ENCODE data around the gene NTM.

DNA sequence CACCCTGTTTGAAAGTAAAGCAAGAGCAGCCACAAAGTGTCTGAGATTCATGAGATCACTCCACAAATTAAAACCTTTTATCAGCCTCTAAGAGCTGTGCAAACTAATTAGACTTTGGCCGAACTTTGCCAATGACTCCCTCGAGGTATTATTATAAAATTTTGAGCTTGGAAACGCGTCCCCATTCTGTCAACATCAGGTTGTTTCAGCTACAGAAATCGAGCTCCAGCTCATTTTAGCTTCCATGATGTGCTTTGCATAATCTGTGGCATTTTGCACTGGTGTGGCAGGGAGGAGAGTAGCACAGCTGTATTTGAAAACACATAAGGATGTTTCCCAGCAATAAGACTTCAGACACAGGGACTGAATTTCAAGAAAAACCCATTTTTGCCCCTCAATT is 872.2 kb downstream of the NTM start:
- no peak for TF ChIP-seq POLR2AphosphoS5 (IDR thresholded peaks at IDR 0.05)
- TF ChIP-seq, protein P1, sequence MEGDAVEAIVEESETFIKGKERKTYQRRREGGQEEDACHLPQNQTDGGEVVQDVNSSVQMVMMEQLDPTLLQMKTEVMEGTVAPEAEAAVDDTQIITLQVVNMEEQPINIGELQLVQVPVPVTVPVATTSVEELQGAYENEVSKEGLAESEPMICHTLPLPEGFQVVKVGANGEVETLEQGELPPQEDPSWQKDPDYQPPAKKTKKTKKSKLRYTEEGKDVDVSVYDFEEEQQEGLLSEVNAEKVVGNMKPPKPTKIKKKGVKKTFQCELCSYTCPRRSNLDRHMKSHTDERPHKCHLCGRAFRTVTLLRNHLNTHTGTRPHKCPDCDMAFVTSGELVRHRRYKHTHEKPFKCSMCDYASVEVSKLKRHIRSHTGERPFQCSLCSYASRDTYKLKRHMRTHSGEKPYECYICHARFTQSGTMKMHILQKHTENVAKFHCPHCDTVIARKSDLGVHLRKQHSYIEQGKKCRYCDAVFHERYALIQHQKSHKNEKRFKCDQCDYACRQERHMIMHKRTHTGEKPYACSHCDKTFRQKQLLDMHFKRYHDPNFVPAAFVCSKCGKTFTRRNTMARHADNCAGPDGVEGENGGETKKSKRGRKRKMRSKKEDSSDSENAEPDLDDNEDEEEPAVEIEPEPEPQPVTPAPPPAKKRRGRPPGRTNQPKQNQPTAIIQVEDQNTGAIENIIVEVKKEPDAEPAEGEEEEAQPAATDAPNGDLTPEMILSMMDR (IDR thresholded peaks at IDR 0.05): no peak
- no peak for TF ChIP-seq POLR2A (IDR thresholded peaks at IDR 0.05)
- no peak for TF ChIP-seq EP300 (IDR thresholded peaks at IDR 0.05)
